HG02840 (cell line): ENCODE data around the gene TMEM43.

Source experiments
- ATAC-seq: cut with Tn5 transposase; IDR thresholded peaks from one replicate; pipeline ENCODE4 v1.9.1; 2021; ENCODE audit warnings: mild to moderate bottlenecking, moderate library complexity, moderate number of reproducible peaks; ENCODE audit not compliant: unreplicated experiment, low FRiP score

TMEM43 gene

DNA sequence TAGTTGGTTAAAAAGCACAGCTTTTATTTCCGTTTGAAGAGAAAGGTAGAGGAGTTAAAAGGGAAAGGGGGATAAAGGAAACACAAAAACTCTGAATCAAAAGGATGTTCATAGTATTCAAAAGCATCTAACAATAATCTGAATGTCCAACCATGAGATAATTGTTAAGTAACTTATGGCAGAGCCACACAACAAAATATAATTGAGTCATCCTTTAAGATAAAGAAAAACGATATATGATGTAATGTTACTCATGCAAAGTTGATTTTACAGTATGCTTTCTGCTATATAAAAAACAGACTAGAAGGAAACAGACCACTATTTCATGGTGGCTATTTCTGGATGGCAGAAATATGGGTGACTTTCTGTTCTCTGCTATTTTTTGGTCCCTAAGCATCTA lies 49.6 kb downstream of the TMEM43 start:
- no peak for ATAC-seq

DNA sequence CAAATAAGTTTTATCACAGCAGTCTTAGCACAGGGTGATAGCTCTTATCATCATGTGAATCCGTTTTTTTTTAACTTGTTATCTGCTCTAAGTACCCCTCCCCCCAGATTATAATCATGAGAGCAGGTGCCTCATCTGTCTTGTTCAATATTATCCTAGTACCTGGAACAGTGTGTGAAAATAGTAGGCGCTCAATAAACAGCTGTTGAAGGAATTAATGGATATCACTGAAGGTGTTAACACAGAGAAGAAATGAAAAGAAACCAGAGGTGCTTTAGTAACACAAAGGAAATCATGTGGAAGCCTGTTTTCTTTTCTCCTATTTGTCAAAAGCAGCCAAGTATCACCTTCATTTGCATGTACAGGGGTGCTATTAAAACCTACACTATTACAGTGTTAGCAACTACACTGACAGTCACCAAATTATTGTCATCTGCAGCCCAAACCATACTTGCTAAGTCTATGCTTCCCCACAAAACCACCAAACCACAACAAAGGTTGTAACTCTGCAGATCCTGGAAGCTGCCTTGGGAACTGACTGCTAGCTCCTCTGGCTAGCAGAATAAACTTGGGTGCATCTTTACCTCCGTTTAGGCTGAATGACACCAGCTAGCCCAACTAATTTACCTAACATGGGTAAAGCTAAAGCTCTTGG lies 50.7 kb downstream of the TMEM43 start:
- ATAC-seq = no peak

DNA sequence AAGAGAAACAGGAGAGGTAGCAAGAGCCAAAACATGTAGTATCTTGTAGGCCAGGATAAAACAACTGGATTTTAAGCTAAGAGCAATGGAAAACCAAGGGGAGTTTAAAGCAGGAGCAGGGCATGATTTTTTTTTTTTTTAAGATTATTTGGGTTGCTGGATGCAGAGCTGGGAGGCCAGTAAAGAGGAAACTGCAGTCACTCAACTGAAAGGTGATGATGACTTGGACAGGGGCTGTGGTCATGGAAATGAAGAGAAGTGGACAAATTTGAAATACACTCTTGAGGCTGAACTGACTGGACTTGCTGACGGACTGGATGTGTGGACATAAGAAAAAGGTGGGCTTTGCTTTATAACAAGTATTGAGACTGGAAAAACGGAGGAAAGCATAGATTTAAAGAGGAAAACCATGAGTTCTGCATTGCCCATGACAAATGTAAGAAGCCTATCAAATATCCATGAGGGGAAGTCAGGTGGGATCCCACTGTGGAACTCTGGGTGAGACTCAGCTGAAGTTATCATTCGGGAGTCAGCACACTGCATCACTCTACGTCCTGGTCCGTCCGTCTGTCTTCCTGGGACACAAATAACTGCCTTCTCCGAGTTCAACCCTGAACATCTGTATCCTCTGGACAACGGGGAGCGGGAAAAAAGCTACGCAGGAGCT lies 52.9 kb downstream of the TMEM43 start:
- peak; percentile 3 for ATAC-seq

DNA sequence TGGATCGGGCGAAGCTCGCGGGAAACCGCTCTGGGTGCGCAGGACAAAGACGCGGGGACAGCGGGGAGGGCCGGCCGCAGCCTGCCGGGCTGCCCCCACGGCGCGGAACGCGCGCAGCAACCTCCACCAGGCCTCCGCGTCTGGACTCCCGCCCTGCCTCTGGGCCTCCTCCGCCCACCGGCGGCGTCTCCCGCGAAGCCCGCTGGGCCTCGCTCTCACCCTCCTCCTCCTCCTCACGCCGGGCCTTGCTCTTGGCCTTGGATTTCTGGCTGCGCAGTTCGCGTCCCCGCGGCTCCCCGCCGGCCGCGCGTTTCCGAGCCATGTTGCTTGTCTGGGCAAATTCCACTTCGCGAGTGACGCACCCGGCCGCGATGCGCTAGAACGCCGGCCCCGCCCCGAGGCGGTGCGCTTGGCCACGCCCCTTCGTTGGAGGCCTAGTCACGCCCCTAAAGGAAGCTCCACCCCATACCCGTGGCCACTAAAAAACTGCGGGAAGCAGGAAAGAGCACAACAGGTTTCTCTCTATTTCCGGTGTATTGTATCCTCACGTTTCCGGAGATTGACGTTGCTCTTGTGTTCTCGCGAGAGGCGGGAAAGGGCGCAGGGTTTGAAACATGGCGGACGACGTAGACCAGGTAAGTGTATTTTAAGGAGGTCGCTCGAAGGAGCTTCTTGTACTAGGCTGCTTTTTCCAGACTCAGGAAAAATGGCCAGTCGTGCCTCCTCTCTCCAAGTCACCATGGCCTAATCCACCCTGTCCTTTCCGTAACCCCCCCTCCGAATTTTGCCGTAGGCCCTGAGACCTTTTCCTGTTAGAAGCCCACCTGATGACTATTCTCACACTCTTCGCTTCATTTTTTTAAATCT lies 53.6 kb downstream of the TMEM43 start, which contains the start of the genes LSM3 and XPC:
Gene LSM3, plus strand, starts transcription at position 571 of the 867 bp plus-strand sequence. Its CDS starts 44 bp downstream, at position 615.
Gene XPC, minus strand, starts transcription at position 355 of the 867 bp plus-strand sequence. Its CDS starts 33 bp downstream, at position 322.
- ATAC-seq = peak; percentile 91

DNA sequence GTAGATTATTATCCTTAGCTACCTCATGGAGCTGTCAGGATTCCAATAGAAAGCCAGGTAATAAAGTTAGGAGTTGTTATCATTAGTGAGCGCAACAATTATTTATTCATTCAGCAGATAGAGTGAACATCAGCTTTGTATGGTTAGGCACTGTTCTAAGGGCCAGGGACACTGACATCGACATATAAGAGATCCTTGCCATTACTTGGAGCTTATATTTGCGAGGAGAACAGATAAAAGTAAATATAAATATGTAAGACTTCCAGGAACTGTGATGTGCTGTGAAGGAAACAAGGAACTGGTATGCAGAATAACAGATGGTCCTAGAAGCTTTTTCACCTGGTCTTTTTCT lies 54.2 kb downstream of the TMEM43 start:
- ATAC-seq = no peak

DNA sequence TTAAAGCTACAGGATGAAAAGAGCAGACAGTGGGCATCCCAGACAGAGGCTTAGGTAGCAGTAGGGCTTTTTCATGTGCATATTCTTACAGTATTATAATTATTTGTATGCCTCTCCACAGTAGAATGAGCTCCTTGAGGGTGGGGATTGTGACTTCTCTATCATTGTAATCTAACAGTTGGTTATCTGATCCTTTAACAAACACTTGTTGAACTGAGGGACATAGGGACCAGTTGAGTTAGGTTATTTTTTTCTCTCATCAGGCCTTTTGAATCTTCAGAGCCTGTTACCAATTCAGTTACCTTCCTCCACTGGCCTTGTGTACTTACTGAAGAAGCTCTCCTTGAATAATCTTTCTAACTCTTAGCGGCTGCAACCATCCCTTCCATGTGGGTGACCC lies 54.9 kb downstream of the TMEM43 start:
- ATAC-seq = no peak

DNA sequence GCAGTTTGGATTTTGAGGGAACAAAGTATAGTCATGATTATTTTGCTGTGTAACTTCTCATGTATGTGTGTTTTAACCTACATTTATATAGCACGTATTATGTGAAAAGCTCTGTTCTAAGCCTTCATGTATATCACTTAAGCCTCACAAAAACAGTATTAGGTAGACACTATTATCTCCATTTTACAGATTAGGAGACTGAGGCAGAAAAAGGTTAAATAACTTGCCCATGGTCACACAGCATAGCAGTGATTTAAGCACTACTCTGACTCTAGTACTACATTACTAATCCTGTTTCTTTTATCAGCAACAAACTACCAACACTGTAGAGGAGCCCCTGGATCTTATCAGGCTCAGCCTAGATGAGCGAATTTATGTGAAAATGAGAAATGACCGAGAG lies 56.4 kb downstream of the TMEM43 start:
- ATAC-seq = no peak

DNA sequence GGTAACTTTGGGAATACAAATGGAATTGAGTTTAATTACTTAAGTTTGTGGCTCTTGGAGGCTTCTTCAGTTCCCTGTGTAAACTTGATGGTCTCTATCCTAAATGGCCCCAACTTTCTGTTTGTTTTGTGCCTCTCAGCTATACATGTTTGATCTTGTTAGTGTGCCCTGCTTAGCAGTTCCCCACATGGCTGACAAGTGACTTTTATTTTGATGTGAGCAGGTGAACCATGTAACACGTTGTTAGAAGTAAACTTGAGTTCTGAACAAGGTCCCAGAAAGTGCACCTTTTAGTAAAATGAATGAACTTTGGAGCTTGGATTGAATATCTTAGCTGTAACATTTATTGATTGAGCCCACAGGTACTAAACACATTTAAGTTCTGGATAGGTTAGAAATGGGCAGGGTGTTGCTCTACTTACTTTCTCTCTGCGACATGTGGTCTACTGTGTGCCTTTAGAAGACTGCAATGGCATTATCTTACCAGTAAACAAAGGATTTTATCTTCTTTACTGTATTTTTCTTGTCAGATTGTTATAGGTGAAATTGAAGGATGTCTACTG lies 58.2 kb downstream of the TMEM43 start:
- no peak for ATAC-seq

DNA sequence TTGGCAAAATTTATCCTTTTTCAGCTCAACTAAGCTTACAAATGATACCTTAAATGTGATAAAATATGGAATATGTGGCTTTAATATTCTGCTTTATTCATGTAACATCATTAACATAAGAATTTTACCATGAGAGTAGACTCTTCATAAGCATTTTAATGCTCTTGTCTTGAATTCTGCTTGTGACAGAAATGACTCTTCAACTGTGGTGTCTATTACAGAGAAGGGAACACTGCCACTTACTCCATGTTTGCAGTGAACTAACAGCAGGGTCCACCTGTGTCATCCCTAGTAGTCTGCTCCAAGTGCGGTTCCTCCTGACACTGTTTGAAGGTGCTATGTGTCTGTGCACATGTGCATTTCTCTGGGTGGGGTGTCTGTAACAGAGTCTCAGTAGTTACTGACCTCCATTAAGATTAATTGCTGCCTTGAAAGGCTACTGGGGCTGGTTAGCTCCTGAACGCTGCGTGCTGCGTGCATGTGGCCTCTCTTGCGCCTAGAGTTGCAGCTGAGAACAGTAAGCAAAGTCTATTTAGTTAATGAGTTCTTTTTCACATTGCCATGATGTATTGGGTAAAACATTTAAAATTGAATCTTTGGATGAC lies 62.1 kb downstream of the TMEM43 start:
- ATAC-seq = no peak

DNA sequence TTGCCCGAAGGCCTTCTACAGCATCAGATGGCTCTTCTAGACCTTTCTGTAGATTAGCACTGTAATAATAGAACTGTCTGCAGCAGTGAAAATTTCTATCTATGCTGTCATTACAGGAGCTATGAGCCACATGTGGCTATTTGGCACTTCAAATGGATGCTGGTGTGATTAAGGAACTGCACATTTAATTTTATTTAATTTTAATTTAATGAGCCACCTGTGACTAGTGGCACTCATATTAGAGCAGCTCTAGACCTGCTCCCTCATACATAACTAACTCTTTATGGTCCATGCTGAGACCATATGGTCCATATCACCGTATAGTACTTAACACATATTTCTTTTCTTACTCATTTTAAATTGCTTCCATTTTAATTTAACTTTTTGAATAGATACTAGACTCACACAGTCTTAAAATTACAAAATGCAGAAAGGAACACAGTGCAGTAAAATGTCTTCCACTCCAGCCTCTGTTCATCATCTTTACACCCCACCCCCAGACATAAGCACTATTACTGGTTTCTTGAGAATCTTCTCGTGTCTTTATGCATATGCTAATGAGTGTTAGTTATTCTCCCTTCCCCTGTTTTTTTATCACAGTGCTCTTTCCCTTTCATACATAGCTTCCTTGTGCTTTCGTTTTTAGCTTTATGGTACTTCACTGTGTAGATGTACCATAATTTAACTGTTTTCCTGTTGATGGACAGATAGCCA lies 63.3 kb downstream of the TMEM43 start:
- no peak for ATAC-seq
